Measurements from ENCODE around the gene MCTP2.

The MCTP2 gene

GRCh38 chr15:94322141-94322540 lies 90.8 kb downstream of the MCTP2 start:
- no peak for DNase-seq (ENCODE audit: low spot score)
- no peak for TF ChIP-seq CTCF (IDR thresholded peaks at IDR 0.05; ENCODE audit: extremely low read depth, missing control alignments)

- no peak for DNase-seq (ENCODE audit: low spot score)
- TF ChIP-seq CTCF (IDR thresholded peaks at IDR 0.05; ENCODE audit: extremely low read depth, missing control alignments) = no peak
Observed at GRCh38 chr15:94323076-94323475, 91.7 kb downstream of the MCTP2 start.

- TF ChIP-seq CTCF (IDR thresholded peaks at IDR 0.05; ENCODE audit: extremely low read depth, missing control alignments) = peak; percentile 83
- DNase-seq (ENCODE audit: low spot score) = peak; percentile 55
Observed at GRCh38 chr15:94324117-94324826, 92.9 kb downstream of the MCTP2 start.

GRCh38 chr15:94324835-94325767 lies 93.7 kb downstream of the MCTP2 start:
- no peak for DNase-seq (ENCODE audit: low spot score)

GRCh38 chr15:94327356-94327936 lies 96.1 kb downstream of the MCTP2 start:
- DNase-seq (ENCODE audit: low spot score) = peak; percentile 14
- peak; percentile 45 for TF ChIP-seq CTCF (IDR thresholded peaks at IDR 0.05; ENCODE audit: extremely low read depth, missing control alignments)

More at GRCh38 chr15:94324835-94325767, 93.7 kb downstream of the MCTP2 start:
- TF ChIP-seq CTCF (IDR thresholded peaks at IDR 0.05; ENCODE audit: extremely low read depth, missing control alignments) = no peak

- DNase-seq (ENCODE audit: low spot score) = no peak
- TF ChIP-seq CTCF (IDR thresholded peaks at IDR 0.05; ENCODE audit: extremely low read depth, missing control alignments) = no peak
Observed at GRCh38 chr15:94331731-94332130, 100.4 kb downstream of the MCTP2 start.

GRCh38 chr15:94335616-94336015 lies 104.3 kb downstream of the MCTP2 start:
- DNase-seq (ENCODE audit: low spot score) = no peak
- no peak for TF ChIP-seq CTCF (IDR thresholded peaks at IDR 0.05; ENCODE audit: extremely low read depth, missing control alignments)
